Omental fat pad (tissue), 4 donors: ENCODE results near the gene VPS35L. TPM values are rescaled to one million over a fixed set of nuclear protein-coding genes. Genes with fewer than 3 reads are reported as not detected.

Source experiments
- ATAC-seq: fragments of 150-250 bp; one replicate; pipeline ENCODE4 v1.9.1; 2016; ENCODE audit warnings: mild to moderate bottlenecking, moderate library complexity; ENCODE audit not compliant: low FRiP score
- DNase-seq: peaks from one replicate; pipeline ENCODE4 v3.0.0-alpha.2; 2019; ENCODE audit warnings: low spot score
- CTCF ChIP-seq, 3 donors: fragments of 450-650 bp; IDR thresholded peaks; one replicate each; pipeline ENCODE4 v1.5.1; 2016 to 2017; ENCODE audit warnings: antibody characterized with exemption in 3 of 3, mild to moderate bottlenecking in 3 of 3, moderate library complexity in 2 of 3
- total RNA-seq, 4 donors: library from RNA; depleted of rRNA; stranded (reverse); fragments of >200 nt; gene quantifications; one replicate each; pipeline ENCODE4 v1.1.0, GENCODE V29; 2016

The VPS35L gene
- total RNA-seq, 4 donors from 2014 or later: 42.4 to 59.3 (median 43.1) TPM

- ATAC-seq (no peak), DNase-seq (no peak)
- TF ChIP-seq CTCF (IDR thresholded peaks at IDR 0.05): no peak
Measured at GRCh38 chr16:19728636-19728965, 173.1 kb downstream of the VPS35L start.

GRCh38 chr16:19733551-19733950 lies 178.0 kb downstream of the VPS35L start:
- no peak for TF ChIP-seq CTCF (IDR thresholded peaks at IDR 0.05)
- no peak for ATAC-seq
- DNase-seq: no peak

- TF ChIP-seq CTCF (IDR thresholded peaks at IDR 0.05): no peak
- no peak for ATAC-seq
- DNase-seq: no peak
Measured at GRCh38 chr16:19735074-19735867, 179.8 kb downstream of the VPS35L start.

GRCh38 chr16:19737306-19738038 lies 182.0 kb downstream of the VPS35L start:
- DNase-seq (no peak), ATAC-seq (no peak)
- TF ChIP-seq CTCF (IDR thresholded peaks at IDR 0.05): no peak

GRCh38 chr16:19741354-19741753 lies 185.9 kb downstream of the VPS35L start:
- no peak for TF ChIP-seq CTCF (IDR thresholded peaks at IDR 0.05)
- DNase-seq: no peak
- ATAC-seq: no peak

GRCh38 chr16:19743816-19744159 lies 188.3 kb downstream of the VPS35L start:
- ATAC-seq: no peak
- TF ChIP-seq CTCF (IDR thresholded peaks at IDR 0.05): no peak

GRCh38 chr16:19744670-19745069 lies 189.2 kb downstream of the VPS35L start:
- no peak for TF ChIP-seq CTCF (IDR thresholded peaks at IDR 0.05)
- ATAC-seq (no peak), DNase-seq (no peak)

More at GRCh38 chr16:19743816-19744159, 188.3 kb downstream of the VPS35L start:
- DNase-seq: no peak
